ENCODE data around the gene UROC1. TPM values are rescaled to one million over a fixed set of nuclear protein-coding genes. Genes with fewer than 3 reads are reported as not detected.

The UROC1 gene
- total and polyA plus RNA-seq, 2 of the 13 experiments (the other 11 are each of a cell fraction or from before 2014, with no cell fraction given), result 0.71 to 1.3 TPM

DNA sequence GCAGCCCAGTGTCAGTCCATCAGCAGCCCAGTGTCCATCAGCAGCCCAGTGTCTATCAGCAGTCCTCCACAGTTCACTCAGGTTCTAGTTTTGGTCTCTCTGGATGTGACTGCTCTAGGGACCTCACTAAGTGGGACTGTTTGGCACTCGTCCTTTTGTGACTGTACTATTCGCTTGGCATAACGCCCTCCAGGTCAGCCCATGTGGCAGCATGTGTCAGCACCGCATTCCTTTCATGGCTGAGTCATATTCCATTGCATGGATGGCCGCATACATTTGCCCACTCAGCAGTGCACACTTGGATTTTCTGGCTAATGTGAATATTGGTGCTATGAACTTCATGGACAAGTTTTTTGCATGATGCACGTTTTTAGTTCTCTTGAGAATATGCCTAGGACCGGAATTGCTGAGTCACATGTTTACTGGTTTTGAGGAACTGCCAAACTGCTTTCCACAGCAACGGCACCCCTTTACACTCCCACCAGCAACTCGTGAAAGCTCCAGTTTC lies 22.8 kb upstream of the UROC1 start (continued):
- TF ChIP-seq, protein P1, sequence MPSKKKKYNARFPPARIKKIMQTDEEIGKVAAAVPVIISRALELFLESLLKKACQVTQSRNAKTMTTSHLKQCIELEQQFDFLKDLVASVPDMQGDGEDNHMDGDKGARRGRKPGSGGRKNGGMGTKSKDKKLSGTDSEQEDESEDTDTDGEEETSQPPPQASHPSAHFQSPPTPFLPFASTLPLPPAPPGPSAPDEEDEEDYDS (CRISPR knock-in tag; IDR thresholded peaks at IDR 0.05), result no peak
- TF ChIP-seq ZNF782 (CRISPR knock-in tag; IDR thresholded peaks at IDR 0.05; ENCODE audit: borderline replicate concordance) (no peak), JARID2 (CRISPR knock-in tag; IDR thresholded peaks at IDR 0.05; ENCODE audit: insufficient replicate concordance) (no peak), HDAC2 (CRISPR knock-in tag; IDR thresholded peaks at IDR 0.05) (no peak), ZFP37 (CRISPR knock-in tag; IDR thresholded peaks at IDR 0.05; ENCODE audit: borderline replicate concordance) (no peak), ATF7-NPFF (CRISPR knock-in tag; IDR thresholded peaks at IDR 0.05; ENCODE audit: low read depth) (no peak), MAFK (conservative IDR thresholded peaks at IDR 0.05 in 1 of 2, IDR thresholded peaks at IDR 0.05 in 1 of 2; ENCODE audit: low read length in 2 of 2) (peak; percentile 62 to 80), NRL (CRISPR knock-in tag; IDR thresholded peaks at IDR 0.05; ENCODE audit: borderline replicate concordance) (no peak), FOXP1 (IDR thresholded peaks at IDR 0.05) (no peak), FOXP1 (CRISPR knock-in tag; IDR thresholded peaks at IDR 0.05) (no peak), GATAD1 (CRISPR knock-in tag; IDR thresholded peaks at IDR 0.05) (no peak), JUND (CRISPR knock-in tag; IDR thresholded peaks at IDR 0.05) (no peak), RXRB (CRISPR knock-in tag; IDR thresholded peaks at IDR 0.05; ENCODE audit: borderline replicate concordance) (no peak), CBFB (CRISPR knock-in tag; IDR thresholded peaks at IDR 0.05) (no peak), ZNF557 (CRISPR knock-in tag; IDR thresholded peaks at IDR 0.05) (no peak), MAFF (IDR thresholded peaks at IDR 0.05; ENCODE audit: low read depth, low read length) (peak; percentile 76), MIER2 (CRISPR knock-in tag; IDR thresholded peaks at IDR 0.05) (no peak), ELF1 (CRISPR knock-in tag; IDR thresholded peaks at IDR 0.05) (no peak), ZNF83 (CRISPR knock-in tag; IDR thresholded peaks at IDR 0.05; ENCODE audit: borderline replicate concordance) (no peak)
- TF ChIP-seq, protein P2, sequence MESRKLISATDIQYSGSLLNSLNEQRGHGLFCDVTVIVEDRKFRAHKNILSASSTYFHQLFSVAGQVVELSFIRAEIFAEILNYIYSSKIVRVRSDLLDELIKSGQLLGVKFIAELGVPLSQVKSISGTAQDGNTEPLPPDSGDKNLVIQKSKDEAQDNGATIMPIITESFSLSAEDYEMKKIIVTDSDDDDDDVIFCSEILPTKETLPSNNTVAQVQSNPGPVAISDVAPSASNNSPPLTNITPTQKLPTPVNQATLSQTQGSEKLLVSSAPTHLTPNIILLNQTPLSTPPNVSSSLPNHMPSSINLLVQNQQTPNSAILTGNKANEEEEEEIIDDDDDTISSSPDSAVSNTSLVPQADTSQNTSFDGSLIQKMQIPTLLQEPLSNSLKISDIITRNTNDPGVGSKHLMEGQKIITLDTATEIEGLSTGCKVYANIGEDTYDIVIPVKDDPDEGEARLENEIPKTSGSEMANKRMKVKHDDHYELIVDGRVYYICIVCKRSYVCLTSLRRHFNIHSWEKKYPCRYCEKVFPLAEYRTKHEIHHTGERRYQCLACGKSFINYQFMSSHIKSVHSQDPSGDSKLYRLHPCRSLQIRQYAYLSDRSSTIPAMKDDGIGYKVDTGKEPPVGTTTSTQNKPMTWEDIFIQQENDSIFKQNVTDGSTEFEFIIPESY (CRISPR knock-in tag; IDR thresholded peaks at IDR 0.05), result 0 out of 2 replicates have a peak, but pooled peaks have one; percentile 28
- TF ChIP-seq, protein P3, sequence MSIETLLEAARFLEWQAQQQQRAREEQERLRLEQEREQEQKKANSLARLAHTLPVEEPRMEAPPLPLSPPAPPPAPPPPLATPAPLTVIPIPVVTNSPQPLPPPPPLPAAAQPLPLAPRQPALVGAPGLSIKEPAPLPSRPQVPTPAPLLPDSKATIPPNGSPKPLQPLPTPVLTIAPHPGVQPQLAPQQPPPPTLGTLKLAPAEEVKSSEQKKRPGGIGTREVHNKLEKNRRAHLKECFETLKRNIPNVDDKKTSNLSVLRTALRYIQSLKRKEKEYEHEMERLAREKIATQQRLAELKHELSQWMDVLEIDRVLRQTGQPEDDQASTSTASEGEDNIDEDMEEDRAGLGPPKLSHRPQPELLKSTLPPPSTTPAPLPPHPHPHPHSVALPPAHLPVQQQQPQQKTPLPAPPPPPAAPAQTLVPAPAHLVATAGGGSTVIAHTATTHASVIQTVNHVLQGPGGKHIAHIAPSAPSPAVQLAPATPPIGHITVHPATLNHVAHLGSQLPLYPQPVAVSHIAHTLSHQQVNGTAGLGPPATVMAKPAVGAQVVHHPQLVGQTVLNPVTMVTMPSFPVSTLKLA (IDR thresholded peaks at IDR 0.05), result no peak
- TF ChIP-seq, protein P4, sequence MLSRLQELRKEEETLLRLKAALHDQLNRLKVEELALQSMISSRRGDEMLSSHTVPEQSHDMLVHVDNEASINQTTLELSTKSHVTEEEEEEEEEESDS (CRISPR knock-in tag; IDR thresholded peaks at IDR 0.05; ENCODE audit: borderline replicate concordance), result no peak
- TF ChIP-seq, protein P5, sequence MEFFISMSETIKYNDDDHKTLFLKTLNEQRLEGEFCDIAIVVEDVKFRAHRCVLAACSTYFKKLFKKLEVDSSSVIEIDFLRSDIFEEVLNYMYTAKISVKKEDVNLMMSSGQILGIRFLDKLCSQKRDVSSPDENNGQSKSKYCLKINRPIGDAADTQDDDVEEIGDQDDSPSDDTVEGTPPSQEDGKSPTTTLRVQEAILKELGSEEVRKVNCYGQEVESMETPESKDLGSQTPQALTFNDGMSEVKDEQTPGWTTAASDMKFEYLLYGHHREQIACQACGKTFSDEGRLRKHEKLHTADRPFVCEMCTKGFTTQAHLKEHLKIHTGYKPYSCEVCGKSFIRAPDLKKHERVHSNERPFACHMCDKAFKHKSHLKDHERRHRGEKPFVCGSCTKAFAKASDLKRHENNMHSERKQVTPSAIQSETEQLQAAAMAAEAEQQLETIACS (CRISPR knock-in tag; IDR thresholded peaks at IDR 0.05), result no peak
- TF ChIP-seq, protein P6, sequence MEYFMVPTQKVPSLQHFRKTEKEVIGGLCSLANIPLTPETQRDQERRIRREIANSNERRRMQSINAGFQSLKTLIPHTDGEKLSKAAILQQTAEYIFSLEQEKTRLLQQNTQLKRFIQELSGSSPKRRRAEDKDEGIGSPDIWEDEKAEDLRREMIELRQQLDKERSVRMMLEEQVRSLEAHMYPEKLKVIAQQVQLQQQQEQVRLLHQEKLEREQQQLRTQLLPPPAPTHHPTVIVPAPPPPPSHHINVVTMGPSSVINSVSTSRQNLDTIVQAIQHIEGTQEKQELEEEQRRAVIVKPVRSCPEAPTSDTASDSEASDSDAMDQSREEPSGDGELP (IDR thresholded peaks at IDR 0.05; ENCODE audit: borderline replicate concordance, low read depth), result no peak
- TF ChIP-seq, protein P7, sequence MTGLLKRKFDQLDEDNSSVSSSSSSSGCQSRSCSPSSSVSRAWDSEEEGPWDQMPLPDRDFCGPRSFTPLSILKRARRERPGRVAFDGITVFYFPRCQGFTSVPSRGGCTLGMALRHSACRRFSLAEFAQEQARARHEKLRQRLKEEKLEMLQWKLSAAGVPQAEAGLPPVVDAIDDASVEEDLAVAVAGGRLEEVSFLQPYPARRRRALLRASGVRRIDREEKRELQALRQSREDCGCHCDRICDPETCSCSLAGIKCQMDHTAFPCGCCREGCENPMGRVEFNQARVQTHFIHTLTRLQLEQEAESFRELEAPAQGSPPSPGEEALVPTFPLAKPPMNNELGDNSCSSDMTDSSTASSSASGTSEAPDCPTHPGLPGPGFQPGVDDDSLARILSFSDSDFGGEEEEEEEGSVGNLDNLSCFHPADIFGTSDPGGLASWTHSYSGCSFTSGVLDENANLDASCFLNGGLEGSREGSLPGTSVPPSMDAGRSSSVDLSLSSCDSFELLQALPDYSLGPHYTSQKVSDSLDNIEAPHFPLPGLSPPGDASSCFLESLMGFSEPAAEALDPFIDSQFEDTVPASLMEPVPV (CRISPR knock-in tag; IDR thresholded peaks at IDR 0.05), result no peak
